NCI-H1436 (cell line): ENCODE results near the gene PPIC.

ENCODE experiments used
- DNase-seq: peaks from one replicate; lab custom pipeline; 2025; lab: John Stamatoyannopoulos, UW

Gene PPIC

DNA sequence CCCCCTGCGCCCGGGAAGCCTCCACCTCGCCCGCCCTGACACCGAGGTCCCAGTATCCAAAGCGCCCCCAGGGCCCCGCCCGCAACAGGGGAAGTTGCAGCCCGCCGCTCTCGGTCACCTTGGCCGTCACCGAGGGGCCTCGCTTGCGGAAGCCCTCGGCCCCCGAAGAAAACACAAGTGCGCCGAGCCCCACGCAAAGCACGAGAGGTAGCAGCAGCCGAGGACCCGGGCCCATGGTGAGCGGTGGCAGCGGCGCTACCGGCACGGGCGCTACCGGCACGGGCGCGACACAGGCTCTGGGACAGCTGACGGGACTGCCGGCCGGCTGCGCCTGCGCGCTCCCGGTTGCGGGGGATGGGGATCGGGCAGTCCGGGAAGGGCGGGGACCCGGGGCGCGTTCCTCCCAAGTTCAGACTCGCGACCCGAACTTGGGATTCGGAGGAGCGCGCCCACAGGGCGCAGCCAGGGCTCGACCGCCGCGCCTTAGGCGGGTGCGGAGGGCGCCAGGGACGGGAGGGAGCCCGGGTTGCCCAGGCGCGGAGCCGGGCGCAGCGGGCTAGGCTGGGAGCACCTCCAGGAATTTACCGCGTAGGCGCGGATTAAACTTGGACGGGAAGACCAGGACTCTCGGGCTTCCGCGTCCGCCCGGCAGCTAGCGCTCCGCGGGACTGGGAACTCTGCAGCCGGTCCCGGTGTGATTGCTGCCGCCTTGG, at the start of gene PPIC:
TSS of gene PPIC (minus strand) at position 335 of the 713 bp plus-strand sequence. CDS start at position 235, 100 bp downstream.
- peak; percentile 21 for DNase-seq

DNA sequence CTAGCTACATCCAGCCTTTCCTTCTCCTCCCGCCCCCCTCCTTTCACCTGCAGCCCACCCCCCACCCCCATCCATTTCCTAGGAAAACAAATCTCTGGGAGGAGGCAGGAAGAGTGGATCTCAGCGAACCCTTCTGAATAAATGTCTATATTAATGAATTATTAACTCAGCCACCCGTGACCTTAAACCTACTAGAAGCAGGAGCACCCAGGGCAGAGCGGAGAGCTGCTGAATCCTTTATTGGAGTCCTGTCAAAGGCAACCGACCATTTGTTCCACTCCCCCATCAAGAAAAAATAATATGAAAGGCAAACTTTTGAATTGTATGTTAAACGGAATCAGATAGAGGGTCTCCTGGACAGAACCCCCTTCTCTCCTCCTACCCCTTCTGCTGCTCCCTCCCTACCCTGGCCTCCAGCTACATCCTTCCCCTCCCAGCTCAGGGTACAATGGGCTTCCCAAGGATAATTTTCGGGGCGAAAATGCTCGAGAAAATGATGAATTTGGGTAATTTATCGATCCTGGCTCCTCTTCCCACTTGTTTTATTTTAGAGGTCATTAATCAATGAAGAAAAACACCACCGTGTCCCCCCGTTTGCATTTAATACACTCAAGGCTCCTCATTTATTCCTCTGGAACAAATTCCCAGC, 49.2 kb upstream of the PPIC start:
- no peak for DNase-seq

DNA sequence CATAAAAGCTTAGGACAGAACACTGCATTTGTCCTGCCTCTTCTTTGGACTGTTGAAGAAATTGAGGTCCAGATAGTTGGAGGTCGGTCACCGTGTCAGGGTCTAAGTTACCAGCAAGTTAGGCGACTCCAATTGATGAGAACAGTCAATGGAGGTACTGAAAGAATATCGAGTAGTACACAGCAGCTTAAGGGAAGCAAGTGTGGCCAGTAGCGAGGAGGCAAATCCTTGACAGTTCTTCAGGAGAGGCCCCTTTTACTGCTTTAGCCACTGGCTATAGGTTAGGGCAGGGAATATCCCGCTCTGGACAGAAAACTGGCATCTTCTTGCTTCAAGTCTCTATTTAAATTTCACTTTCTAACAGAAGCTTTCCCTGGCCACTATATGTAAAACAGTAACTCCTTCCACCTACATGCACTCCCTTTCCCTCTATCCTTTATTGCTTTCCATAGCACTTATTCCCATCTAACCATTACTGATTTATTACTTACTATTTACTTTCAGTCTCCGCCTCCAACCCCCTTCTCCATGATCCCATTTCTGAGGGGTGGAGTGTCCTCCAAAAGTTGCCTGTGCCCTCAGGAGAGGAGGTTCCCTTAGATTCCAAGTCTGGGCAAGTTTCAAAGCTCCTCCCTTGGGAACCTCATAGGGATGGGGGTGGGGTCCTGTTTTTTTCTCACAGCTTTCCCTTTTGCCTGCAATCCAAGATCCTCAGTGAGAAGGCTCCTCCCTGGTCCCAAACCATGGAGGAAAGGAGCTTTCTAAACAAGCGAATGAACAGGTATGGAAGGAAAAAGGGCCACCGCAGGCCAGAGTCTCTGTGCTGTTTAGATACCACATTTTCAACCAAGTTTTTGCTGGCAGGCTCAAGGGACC, 48.4 kb upstream of the PPIC start:
- no peak for DNase-seq

DNA sequence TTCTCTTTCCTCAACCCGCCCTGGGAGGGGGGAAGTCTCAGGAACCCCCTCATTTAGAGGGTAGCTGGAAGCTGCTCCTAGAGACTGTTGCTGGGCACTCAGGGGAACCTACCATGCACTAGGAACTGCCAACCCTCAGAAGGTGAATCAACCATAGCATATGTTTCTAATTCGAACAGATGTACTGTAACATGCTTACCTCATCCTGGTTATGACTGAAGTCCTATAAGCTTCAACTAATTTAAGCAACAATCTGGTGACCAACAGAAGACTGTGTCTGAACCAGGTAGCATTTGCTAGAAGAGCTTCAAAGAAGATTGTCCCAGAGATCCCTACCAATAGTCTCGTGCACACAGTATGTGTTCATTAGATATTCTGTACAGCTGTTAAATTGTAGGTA, 46.8 kb upstream of the PPIC start:
- no peak for DNase-seq

DNA sequence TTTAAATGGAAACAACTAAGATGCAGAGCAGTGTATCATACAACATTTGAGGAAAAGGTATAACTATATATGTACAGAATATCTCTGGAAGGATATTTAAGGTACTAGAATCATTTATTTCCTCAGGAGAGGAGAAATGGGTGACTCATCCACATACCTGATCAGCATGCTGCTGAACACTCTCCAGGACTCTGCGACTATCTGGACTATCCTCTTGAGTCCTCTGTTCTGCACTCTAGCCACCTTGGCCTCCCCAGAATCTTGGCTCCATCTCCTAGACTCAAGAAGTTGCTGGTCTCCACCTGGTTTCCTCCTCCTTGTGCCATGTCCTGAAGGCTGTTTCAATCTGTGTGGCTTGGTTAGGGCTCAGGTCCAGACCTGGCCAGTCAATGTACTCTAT, 43.7 kb upstream of the PPIC start:
- DNase-seq: no peak

DNA sequence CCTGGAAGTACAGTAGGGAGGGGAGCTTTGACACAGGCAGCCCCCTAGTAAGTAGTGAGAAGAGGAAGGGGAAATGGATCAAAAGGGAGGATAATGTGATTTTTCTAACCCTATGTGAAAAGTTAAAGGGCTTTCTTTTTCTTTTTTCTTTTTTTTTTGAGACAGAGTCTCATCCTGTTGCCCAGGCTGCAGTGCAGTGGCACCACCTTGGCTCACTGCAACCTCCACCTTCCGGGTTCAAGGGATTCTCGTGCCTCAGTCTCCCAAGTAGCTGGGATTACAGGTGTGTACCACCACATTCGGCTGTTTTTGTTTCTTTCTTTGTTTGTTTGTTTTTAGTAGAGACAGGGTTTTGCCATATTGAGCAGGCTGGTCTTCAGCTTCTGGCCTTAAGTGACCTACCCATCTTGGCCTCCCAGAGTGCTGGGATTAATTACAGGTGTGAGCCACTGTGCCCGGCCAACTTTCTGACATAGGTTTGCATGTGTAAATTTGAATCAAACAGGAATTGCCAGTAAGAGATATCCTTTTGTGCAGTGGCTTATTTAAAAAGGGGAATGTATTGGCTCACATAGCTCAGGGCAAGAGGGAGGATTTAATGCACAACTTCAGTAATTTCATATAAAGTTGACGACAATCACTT, 39.1 kb upstream of the PPIC start:
- no peak for DNase-seq

DNA sequence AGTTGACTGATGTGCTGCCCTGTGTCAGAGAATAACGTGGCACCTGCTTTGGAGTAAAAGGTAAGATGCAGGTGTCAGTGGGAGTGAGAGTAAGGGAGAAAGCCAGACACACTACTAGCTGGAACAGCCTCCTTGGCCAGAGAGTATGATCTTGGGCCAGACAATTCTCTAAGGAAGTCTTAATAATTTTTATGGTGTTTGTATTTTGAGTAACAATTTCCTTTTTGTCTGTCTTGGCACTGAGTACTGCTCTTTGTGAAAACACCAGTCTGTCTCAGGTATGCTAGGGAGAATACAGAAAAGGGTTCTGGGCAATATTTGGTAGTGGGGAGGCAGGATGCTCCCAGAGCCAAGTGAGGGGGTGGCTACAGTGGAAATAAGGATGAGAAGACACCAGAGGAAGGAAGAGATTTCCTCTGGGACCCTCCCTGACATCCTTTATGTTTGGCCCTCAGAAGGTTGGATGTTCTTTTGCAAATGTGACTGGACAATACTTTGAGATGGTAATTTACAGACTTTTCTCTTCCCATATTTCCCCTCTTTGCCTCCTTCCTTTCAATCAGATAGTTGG, 31.9 kb upstream of the PPIC start:
- no peak for DNase-seq

DNA sequence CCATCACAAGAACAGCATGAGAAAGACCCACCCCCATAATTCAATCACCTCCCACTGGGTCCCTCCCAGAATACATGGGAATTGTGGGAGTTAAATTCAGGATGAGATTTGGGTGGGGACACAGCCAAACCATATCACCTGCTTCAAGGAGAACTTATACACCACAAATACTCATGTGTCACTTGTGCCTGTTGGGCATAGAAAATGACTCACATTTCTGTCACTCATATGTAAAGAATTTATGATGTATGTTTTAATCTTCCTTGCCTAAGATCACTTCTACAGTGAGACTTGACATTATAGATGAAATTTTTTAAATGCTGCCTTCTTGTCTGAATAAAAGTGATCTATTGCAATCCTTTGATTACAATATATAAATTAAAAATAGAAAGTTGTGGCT, 29.5 kb upstream of the PPIC start:
- DNase-seq: no peak

DNA sequence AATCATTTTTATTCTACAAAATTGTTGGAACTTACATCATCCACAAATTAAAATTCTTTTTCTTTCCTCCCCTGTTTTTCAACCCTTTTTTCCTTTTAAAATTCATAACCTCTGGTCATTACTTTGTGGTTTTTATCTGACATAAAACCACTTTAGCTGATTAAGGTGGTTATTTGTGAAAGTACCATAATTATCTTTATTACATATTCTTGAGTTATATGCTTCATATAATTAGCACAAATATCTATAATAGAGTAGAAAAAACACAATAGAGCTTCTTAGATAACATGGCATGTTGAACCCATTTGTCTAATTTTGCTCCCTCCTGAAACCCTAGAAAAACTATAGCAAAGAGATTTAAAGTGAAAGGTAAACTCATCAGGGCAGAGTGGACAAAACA, 22.9 kb upstream of the PPIC start:
- peak; percentile 25 for DNase-seq

DNA sequence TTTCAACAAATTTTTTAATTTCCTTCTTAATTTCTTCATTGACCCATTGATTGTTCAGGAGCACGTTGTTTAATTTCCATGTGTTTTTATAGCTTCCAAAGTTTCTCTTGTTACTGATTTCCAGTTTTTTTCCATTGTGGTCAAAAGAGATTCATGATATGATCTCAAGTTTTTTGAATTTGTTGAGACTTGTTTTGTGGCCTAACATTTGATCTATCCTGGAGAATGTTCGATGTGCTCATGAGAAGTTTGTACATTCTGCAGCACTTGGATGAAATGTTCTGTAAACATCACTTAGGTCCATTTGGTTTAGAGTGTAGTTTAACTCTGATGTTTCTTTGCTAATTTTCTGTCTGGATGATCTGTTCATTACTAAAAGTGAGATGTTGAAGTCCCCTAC, 14.7 kb upstream of the PPIC start:
- no peak for DNase-seq

DNA sequence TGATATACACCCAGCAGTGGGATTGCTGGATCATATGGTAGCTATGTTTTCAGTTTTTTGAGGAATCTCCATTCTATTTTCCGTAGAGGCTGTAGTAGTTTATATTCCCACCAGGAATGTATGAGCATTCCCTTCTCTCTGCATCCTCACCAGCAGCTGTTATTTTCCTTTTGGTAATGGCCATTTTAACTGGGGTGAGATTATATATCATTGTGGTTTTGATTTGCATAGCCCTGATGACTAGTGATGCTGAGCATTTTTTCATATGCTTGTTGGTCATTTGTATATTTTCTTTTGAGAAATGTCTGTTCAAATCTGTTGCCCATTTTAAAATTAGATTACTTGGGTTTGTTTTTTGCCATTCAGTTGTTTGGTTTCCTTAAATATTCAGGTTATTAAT, 11.2 kb upstream of the PPIC start:
- no peak for DNase-seq

DNA sequence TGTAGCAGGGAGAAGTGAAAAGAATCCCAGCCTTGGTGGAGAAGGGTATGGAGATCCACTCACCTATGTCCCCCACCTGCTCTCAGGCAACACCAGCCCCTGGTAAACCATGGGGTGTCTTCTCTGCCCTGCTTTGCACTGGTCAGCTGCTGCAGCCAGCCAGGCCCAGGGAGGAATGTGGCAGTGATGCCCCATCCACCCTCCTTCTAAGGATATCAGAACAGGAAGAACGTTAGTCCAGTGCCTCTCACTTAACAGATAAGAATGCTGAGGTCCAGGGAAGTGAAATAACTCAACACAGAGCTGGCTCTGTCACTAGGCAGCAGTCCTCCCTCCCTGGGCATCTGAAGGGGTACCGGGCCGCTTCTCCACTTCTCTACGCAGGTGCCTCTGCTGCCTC, 9.7 kb upstream of the PPIC start:
- DNase-seq: no peak

DNA sequence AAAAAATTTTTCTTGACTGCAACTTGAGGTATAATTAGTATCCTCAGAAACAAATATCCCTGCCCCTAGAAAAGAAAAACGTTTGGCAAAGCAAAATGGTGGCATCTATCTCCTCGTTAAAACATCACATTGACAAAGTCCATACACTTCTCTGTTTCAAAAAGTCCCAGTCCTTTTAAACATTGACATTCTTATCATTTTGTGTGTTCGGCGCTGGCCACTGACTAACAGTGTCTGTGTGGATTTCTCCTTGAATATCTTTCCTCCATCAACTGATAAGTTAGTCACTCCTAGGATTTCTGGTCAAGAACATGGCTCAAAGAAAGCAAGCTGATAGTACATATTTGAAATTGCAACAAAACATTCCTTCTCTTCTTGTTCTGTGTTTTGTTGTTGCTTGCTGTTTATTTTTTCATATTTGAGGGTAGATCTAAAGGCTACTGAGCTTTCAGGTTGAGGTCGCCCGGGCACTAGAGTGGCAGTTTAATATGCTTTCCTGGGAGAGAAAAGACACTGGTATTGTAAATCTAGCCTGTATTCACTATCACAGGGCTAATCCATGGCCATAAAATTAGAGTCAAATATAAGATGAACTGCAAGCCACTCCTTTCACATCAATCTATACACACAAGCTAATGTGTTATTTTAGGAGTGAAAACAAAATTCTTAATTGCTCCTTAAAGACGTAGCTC, 8.5 kb upstream of the PPIC start:
- no peak for DNase-seq

DNA sequence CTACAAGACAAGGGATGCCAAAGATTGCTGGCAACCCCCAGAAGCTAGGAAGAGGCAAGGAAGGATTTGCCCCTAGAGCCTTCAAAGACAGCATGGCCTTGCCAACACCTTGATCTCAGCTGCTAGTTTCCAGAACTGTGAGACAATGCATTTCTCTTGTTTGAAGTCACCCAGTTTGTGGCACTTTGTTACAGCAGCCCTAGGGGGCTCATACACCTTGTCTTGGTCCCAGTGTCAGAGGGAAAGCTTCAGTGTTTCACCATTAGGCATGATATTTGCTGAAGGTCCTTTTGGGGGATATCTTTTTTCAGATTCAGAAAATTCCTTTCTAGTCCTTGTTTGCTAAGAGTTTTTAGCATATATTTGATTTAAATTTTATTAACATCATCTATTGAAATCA, 3.1 kb upstream of the PPIC start:
- no peak for DNase-seq

DNA sequence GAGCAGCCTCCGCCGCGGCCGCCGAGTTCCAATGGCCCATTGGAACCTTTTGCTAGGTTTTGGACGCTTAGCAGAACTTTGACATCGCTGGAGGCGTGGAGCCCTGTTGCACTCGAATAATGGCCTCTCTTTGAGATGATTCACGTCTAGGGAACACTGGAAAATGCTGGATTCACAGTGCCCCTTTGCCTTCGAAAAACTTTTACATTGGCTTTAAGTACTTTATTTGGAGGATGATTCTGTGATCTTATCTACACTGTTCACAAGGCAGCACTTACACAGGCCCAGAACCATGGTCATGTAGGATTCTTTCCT, 536 bp upstream of the PPIC start:
- DNase-seq: no peak

DNA sequence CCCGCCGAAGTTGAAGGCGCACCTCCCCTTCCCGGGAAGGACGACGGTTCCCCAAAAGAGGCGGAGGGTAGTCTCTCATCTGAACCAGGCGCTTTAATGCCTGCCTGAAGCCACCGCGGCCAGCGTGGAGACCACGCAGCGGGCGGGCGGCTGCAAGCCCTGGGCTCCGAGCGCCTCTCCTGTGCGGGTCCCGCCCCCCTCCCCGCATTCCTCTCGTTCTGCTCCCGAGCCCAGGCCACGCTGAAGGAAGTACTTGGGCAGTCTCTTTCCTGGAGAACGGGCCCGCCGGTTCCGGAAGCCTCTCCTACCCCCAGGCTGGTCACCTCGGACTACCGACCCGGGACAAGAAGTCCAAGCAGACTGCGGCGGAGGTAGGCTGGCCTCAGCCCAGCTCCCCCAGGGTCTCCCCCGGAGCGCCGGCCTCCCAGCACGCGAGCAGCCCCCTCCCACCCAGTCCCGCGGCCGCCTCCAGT, 571 bp downstream of the PPIC start:
- no peak for DNase-seq

DNA sequence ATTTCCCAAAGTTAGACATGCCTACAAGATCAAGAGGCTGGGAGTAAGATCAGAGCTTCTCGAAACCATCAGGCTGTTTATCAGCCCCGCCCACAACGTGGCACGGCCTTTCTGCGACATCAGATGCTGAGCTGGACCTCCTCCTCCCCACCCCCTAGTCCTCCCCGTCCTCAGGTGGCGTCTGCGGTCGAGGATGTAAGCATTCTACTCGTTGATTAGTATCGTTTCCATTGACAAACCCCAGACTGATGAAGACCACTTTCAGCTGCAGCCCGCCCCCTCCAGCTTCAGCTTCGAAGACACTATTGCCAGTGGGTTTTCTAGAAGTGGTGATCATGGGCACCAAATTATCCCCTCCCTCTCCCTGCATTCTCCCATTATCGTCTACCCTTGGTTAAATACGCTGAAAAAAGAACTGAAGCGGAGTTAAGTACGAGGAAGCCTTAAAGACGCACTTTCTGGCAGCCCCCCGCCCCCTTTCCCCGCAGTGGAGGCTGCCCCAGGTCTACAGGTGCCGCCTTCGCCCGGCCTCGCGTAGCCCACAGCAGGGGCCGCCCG, 1.1 kb downstream of the PPIC start:
- no peak for DNase-seq

DNA sequence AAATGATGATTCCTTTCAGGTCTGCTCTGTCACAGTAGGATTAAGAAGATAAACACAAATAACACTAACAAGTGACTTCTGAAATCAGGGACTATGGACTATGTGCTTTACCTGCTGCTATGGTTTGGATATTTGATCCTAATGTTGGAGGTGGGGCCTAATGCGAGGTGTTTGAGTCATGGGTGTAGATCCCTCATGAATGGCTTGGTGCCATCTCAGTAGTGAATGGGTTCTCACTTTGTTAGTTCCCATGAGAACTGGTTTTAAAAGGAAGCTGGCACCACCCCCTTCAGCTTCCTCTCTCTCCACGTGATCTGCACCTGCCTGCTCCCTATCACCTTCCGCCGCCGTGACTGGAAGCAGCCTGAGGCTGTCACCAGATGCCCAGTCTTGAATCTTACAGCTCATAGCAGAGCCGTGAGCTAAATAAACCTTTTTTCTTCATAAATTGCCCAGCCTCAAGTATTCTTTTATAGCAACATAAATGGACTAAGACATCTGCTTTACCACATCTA, 3.3 kb downstream of the PPIC start:
- no peak for DNase-seq

DNA sequence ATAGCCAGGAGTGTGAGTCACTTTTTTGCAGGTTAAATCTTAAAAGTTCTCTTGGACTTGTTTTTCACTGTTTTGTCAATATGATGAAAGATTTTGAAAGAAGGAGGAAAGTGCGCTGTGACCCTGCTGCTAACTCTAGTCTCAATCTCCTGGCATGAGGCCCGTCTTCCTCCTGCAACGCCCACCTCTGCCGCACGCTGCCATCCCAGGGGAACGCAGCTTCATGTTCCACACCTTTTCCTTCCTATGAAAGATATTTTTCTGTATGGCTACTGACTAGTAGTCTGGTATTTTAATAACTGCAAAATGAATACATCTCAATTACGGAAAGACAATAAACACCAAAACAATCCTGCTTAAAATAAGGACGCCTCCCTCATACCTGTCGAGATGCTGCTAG, 8.3 kb downstream of the PPIC start:
- no peak for DNase-seq

DNA sequence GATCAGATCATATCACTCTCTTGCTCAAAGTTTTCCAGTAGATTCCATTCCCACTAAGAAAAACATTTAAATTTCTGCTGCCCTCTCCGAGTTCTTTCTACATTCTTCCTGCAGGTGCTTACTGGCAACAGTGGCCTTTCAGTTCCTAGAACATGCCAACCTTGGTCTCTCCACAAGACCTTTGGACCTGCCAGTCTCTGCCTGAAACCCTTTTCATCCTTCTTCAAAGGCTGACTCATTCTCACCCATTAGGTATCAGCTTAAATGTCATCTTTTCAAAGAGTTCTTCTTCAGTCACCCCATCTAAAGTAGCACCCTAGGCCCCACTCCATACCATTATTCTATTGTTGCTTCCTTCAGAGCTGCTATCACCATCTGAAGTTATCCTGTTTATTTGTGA, 21.8 kb downstream of the PPIC start:
- DNase-seq: no peak

DNA sequence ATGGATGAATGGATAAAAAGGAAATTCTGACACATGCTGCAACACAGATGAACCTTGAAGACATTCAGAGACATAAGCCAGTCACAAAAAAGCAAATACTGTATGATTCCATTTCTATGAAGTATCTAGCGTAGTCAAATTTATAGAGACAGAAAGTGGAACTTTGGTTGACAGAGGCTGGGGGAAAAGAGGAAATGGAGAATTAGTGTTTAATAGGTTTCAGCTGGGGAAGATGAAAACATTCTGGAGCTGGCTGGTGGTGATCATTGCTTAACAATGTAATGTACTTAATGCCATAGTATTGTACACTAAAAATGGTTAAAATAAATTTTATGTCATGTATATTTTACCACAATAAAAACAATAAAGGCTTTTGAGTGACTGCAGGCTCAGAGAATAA, 24.2 kb downstream of the PPIC start:
- DNase-seq: no peak
